SU-DHL-6 (cell line): ENCODE measurements around the gene IL21R.

Source experiments
- H2AFZ ChIP-seq: fragments of 200-600 bp; sonication (generic); 2 replicates; pipeline ENCODE4 v1.6.1; 2014; ENCODE audit warnings: low read depth, mild to moderate bottlenecking, moderate library complexity, mixed read lengths, antibody characterized with exemption, low read length; ENCODE audit not compliant: severe bottlenecking
- H3F3A ChIP-seq: fragments of 200-600 bp; shearing (Covaris generic); 2 replicates; pipeline ENCODE4 v1.6.0; 2016; ENCODE audit warnings: antibody characterized with exemption, mild to moderate bottlenecking; ENCODE audit not compliant: insufficient read depth
- H3K27ac ChIP-seq: fragments of 200-600 bp; sonication (generic); 2 replicates; pipeline ENCODE4 v1.5.1; 2016; ENCODE audit warnings: low read depth, mild to moderate bottlenecking, low read length, moderate library complexity, mixed read lengths
- H3K27me3 ChIP-seq: fragments of 200-600 bp; sonication (generic), shearing (Covaris generic); 2 replicates; pipeline ENCODE4 v1.6.0; 2014; ENCODE audit warnings: mild to moderate bottlenecking, low read length
- H3K36me3 ChIP-seq: fragments of 200-600 bp; sonication (generic); 2 replicates; pipeline ENCODE4 v1.6.1; 2014; ENCODE audit warnings: mild to moderate bottlenecking, low read length, mixed read lengths
- H3K4me2 ChIP-seq: fragments of 300-600, 200-600 bp; shearing (Covaris generic), sonication (generic); 2 replicates; pipeline ENCODE4 v1.6.0; 2014; ENCODE audit warnings: low read length, low read depth, mild to moderate bottlenecking; ENCODE audit not compliant: poor library complexity, severe bottlenecking
- H3K4me3 ChIP-seq: fragments of 200-600 bp; sonication (generic); 2 replicates; pipeline ENCODE4 v1.5.1; 2014; ENCODE audit warnings: antibody characterized with exemption, low read length, mild to moderate bottlenecking, mixed read lengths; ENCODE audit not compliant: insufficient read depth, poor library complexity, severe bottlenecking
- H3K79me2 ChIP-seq: fragments of 200-600 bp; sonication (generic); 2 replicates; pipeline ENCODE4 v1.6.1; 2014; ENCODE audit warnings: mild to moderate bottlenecking, low read length, moderate library complexity; ENCODE audit not compliant: insufficient read depth
- H3K9ac ChIP-seq: fragments of 200-600 bp; sonication (generic); 2 replicates; pipeline ENCODE4 v1.7.0; 2014; ENCODE audit warnings: mild to moderate bottlenecking, low read length
- H3K9me2 ChIP-seq: fragments of 200-600 bp; sonication (generic); replicated peaks from 2 replicates; pipeline ENCODE4 v1.6.1; 2014; ENCODE audit warnings: low read length; ENCODE audit not compliant: insufficient read depth
- H3K9me3 ChIP-seq: fragments of 200-600 bp; sonication (generic); 2 replicates; pipeline ENCODE4 v1.6.1; 2014; ENCODE audit warnings: low read length, mixed read lengths; ENCODE audit not compliant: insufficient read depth
- H4K20me1 ChIP-seq: fragments of 200-600 bp; sonication (generic); 2 replicates; pipeline ENCODE4 v1.6.1; 2014; ENCODE audit warnings: low read depth, mild to moderate bottlenecking, antibody characterized with exemption, low read length, moderate library complexity, mixed read lengths
- EZH2phosphoT487 ChIP-seq: fragments of 200-600 bp; sonication (generic), shearing (Covaris generic); conservative IDR thresholded peaks from 2 replicates; pipeline ENCODE4 v1.6.1; 2018; ENCODE audit warnings: mild to moderate bottlenecking, antibody characterized with exemption, low read length, moderate library complexity, mixed read lengths
- TF ChIP-seq, protein P1 (sequence below): fragments of 200-600 bp; sonication (generic); IDR thresholded peaks from one replicate; pipeline ENCODE4 v1.5.1; 2017; ENCODE audit warnings: antibody characterized with exemption, mild to moderate bottlenecking, low read length, moderate library complexity; ENCODE audit not compliant: insufficient read depth, poor library complexity, severe bottlenecking

The IL21R gene

GRCh38 chr16:27385398-27385797 lies 16.6 kb upstream of the IL21R start:
- H4K20me1 ChIP-seq: no peaks in the 10 kb centered on the region
- no peaks in the 10 kb centered on the region for H3K27me3 ChIP-seq
- H3K79me2 ChIP-seq: no peaks in the 10 kb centered on the region
- H3K9me3 ChIP-seq: no peaks in the 10 kb centered on the region
- H3K4me3 ChIP-seq: no peak overlapping the region
- H3K4me2 ChIP-seq: no peak overlapping the region
- no peak overlapping the region for H3K27ac ChIP-seq
- no peak overlapping the region for H2AFZ ChIP-seq
- no peak overlapping the region for H3K9ac ChIP-seq
- TF ChIP-seq EZH2phosphoT487: no peak
- TF ChIP-seq, protein P1, sequence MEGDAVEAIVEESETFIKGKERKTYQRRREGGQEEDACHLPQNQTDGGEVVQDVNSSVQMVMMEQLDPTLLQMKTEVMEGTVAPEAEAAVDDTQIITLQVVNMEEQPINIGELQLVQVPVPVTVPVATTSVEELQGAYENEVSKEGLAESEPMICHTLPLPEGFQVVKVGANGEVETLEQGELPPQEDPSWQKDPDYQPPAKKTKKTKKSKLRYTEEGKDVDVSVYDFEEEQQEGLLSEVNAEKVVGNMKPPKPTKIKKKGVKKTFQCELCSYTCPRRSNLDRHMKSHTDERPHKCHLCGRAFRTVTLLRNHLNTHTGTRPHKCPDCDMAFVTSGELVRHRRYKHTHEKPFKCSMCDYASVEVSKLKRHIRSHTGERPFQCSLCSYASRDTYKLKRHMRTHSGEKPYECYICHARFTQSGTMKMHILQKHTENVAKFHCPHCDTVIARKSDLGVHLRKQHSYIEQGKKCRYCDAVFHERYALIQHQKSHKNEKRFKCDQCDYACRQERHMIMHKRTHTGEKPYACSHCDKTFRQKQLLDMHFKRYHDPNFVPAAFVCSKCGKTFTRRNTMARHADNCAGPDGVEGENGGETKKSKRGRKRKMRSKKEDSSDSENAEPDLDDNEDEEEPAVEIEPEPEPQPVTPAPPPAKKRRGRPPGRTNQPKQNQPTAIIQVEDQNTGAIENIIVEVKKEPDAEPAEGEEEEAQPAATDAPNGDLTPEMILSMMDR: no peak
- H3F3A ChIP-seq: no peaks in the 10 kb centered on the region
- no peaks in the 10 kb centered on the region for H3K9me2 ChIP-seq
- H3K36me3 ChIP-seq: no peaks in the 10 kb centered on the region

GRCh38 chr16:27386674-27387073 lies 15.3 kb upstream of the IL21R start:
- Histone ChIP-seq H3K9me3 (no peaks in the 10 kb centered on the region), H3F3A (no peaks in the 10 kb centered on the region), H3K4me2 (no peak overlapping the region), H3K4me3 (no peak overlapping the region), H3K27ac (no peak overlapping the region), H2AFZ (no peak overlapping the region), H3K27me3 (no peaks in the 10 kb centered on the region), H3K9me2 (no peaks in the 10 kb centered on the region), H3K9ac (no peak overlapping the region), H3K79me2 (no peaks in the 10 kb centered on the region), H3K36me3 (no peaks in the 10 kb centered on the region), H4K20me1 (no peaks in the 10 kb centered on the region)
- no peak for TF ChIP-seq EZH2phosphoT487
- TF ChIP-seq, protein P1: no peak

DNA sequence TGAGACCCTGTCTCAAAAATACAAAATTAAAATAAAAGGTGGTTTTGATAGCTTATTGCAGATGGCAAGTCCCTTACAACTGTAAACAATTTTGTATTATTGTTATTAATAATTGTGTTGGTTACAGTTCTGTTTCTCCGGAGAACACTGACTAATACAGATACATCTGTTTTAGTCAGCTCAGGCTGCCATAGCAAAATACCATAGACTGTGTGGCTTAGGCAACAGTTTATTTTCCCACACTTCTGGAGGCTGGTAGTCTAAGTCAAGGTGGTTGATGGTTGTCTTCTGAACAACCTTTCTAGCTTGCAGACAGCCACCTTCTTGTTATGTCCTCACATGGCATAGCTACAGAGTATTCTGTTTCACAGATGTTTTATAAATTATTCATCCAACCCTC lies 14.2 kb upstream of the IL21R start:
- no peaks in the 10 kb centered on the region for H3K36me3 ChIP-seq
- H3K4me2 ChIP-seq: no peak overlapping the region
- no peaks in the 10 kb centered on the region for H3K9me2 ChIP-seq
- no peaks in the 10 kb centered on the region for H4K20me1 ChIP-seq
- no peaks in the 10 kb centered on the region for H3K9me3 ChIP-seq
- H3K79me2 ChIP-seq: no peaks in the 10 kb centered on the region
- no peak overlapping the region for H3K9ac ChIP-seq
- H3K27ac ChIP-seq: no peak overlapping the region
- no peak overlapping the region for H3K4me3 ChIP-seq
- H3K27me3 ChIP-seq: no peaks in the 10 kb centered on the region
- TF ChIP-seq, protein P1: no peak
- no peak for TF ChIP-seq EZH2phosphoT487
- no peaks in the 10 kb centered on the region for H3F3A ChIP-seq
- H2AFZ ChIP-seq: no peak overlapping the region
